ENCODE data around the gene PODXL.

The PODXL gene

DNA sequence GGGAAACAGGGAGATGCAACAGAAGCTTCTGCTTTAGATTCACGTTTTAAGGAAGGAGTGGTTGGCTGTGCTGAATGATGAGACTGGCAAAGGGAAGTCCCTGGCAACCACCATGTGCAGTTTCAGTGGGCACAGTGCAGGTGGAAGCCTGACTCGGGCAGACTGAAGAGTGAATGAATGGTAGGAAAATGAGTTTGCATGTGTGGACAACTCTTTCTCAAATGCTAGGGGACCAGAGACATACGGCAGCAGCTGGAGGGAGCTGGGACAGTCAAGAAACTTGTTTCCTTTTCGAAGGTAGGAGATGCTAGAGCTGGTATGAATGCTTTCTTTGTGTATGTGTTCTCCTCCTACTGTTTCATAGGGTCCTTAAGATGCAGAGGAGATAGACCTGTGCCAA lies 29.0 kb downstream of the PODXL start:
- TF ChIP-seq CTCF (IDR thresholded peaks at IDR 0.05; ENCODE audit: insufficient read depth, low read depth, low read length, missing control alignments), result no peak
- peak; percentile 23 for DNase-seq (ENCODE audit: low read depth)
- H3K4me3 ChIP-seq (ENCODE audit: low read depth, low read length), result no peak overlapping the region

DNA sequence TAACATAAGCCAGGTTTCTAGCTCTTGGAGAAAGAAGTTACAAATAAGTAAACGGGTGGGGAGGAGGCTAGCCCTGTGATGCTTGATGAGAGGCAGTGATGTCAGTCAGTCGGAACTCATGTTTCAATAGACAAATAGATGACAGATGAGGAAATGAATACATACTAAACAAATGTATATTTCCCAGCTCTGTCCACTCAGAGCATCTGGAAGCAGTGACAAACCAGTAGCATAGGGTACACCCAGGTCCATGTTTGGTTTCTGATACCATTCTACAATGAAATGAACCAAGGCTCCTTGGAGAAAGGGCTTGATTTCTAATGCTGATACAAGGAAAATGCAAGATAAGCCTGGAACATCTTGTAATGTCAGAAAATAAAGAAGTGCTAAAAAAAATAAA lies 30.6 kb downstream of the PODXL start:
- TF ChIP-seq CTCF (IDR thresholded peaks at IDR 0.05; ENCODE audit: insufficient read depth, low read depth, low read length, missing control alignments), result no peak
- DNase-seq (ENCODE audit: low read depth), result no peak

GRCh38 chr7:131524703-131525102 lies 31.7 kb downstream of the PODXL start:
- H3K4me3 ChIP-seq (ENCODE audit: low read depth, low read length), result no peak overlapping the region
- no peak for TF ChIP-seq CTCF (IDR thresholded peaks at IDR 0.05; ENCODE audit: insufficient read depth, low read depth, low read length, missing control alignments)
- DNase-seq (ENCODE audit: low read depth), result no peak

More for the DNA sequence above, 30.6 kb downstream of the PODXL start:
- no peak overlapping the region for H3K4me3 ChIP-seq (ENCODE audit: low read depth, low read length)

GRCh38 chr7:131524115-131524514 lies 32.3 kb downstream of the PODXL start:
- no peak for DNase-seq (ENCODE audit: low read depth)
- no peak for TF ChIP-seq CTCF (IDR thresholded peaks at IDR 0.05; ENCODE audit: insufficient read depth, low read depth, low read length, missing control alignments)
- no peak overlapping the region for H3K4me3 ChIP-seq (ENCODE audit: low read depth, low read length)

DNA sequence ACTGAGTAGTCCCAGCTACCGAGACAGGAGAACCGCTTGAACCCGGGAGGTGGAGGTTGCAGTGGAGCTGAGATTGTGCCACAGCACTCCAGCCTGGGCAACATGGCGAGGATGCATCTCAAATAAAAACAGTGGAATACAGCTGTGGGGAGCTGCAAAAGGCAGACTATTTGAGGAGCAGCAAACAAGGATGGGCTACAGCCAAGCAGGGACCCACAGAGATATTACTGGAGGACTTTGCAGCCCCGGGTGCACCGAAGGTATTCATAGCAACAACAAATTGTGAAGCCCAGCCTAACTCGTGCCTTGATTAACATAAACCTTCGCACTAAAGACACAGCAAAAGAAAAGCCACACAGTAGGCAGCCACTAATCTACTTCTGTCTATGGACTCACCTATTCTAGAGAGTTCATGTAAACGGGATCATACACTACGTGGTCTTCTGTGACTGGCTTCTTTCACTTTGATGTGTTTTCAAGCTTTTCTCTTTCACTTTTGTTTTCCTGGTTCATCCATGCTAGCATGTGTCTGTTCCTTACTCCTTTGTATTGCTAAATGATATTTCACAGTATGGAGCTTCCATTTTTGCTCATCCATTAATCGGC lies 34.0 kb downstream of the PODXL start:
- no peak for TF ChIP-seq CTCF (IDR thresholded peaks at IDR 0.05; ENCODE audit: insufficient read depth, low read depth, low read length, missing control alignments)
- DNase-seq (ENCODE audit: low read depth), result peak; percentile 43
- no peak overlapping the region for H3K4me3 ChIP-seq (ENCODE audit: low read depth, low read length)

DNA sequence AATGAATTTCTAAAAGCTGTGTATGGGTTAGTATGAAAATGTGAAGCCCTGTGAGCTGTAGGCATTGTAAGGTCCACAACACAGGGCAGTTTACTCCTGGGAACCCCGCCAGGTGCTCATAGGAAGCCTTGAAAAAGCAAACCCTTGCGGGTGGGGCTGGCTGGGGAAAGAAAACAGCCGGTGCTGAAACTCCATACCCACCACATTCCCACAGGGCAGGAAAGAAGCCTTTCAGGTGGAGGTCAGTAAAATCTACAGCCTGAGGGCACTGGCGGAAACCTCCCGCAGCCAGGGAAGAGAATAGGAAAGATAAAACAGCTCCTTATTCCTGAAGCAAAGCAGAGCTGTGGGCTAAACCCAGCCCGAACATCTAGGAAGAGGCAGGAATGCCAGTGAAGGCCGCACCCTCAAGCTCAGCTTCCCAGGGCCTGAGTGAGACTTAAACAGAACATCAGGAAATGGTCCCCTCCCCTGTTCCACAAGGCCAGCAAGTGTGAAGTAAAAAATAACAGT lies 34.7 kb downstream of the PODXL start:
- DNase-seq (ENCODE audit: low read depth), result no peak
- no peak for TF ChIP-seq CTCF (IDR thresholded peaks at IDR 0.05; ENCODE audit: insufficient read depth, low read depth, low read length, missing control alignments)
- no peak overlapping the region for H3K4me3 ChIP-seq (ENCODE audit: low read depth, low read length)

DNA sequence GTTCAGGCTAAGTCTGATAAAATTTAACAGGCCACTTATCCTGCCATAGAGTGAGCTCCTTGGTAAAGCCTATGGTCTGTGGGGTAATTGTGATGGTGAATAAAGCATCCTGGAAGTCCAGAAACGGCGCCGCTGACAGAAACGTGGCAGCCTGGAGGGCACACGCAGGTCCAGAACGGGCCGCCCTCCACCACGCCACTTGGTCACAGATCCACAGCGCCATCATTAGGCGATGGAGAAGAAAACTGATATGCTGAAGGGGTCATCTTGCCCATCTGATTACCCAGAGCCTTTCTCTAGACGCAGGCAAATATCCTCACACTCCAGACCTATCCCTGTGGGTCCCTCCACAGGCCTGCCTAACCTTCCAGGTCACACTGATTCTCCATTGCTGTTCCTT lies 37.8 kb downstream of the PODXL start:
- H3K4me3 ChIP-seq (ENCODE audit: low read depth, low read length), result no peak overlapping the region
- TF ChIP-seq CTCF (IDR thresholded peaks at IDR 0.05; ENCODE audit: insufficient read depth, low read depth, low read length, missing control alignments), result no peak
- DNase-seq (ENCODE audit: low read depth), result no peak

Data from GM12865 (cell line).